Heart left ventricle (tissue), 13 donors: ENCODE data around the gene MDM4.

ENCODE experiments used
- POLR2A ChIP-seq, 2 donors: fragments of 450-650 bp; IDR thresholded peaks; one replicate each; pipeline ENCODE4 v1.6.1; 2017; ENCODE audit warnings: antibody characterized with exemption in 2 of 2, mild to moderate bottlenecking in 2 of 2, moderate library complexity in 2 of 2
- TF ChIP-seq, protein P1 (sequence below), 12 donors: fragments of 200-600 bp; sonication (generic) in 4 of 12; IDR thresholded peaks; one replicate each; pipeline versions ENCODE4 v1.5.0 to v1.8.0; 2018 to 2022; ENCODE audit warnings: antibody characterized with exemption in 12 of 12, mild to moderate bottlenecking in 5 of 12
- donor health status: ischemic (EF 13 %, LVEDD 7.1; RV severe dilation, severe dysfunction).
- donor health status: DM: no; HTN: yes; CAD: no.
- donor health status: DM: no; HTN: no; CAD: no.
- donor health status: ischemic (EF 25% LVEDD 6.9; RV normal size, moderate dysfunction).
- donor health status: ischemic (EF 25% LVEDD 5.7; RV mildly dilated, moderate dysfunction).
- donor health status: ischemic (EF 35%, LVEDD 5.7; RV mildly dilated, moderate dysfunction).
- donor health status: nonischemic (EF 11% LVEDD 7.7; RV severe dilation, severe dysfunction).
- donor health status: DM: yes; HTN: yes; CAD: no.
- donor health status: PGD.
- donor health status: ischemic (EF 29% LVEDD 5.4; RV normal size, mild dysfunction).
- donor health status: nonischemic (EF 23%, LVEDD 6.1; RV moderate dilation, normal function).

DNA sequence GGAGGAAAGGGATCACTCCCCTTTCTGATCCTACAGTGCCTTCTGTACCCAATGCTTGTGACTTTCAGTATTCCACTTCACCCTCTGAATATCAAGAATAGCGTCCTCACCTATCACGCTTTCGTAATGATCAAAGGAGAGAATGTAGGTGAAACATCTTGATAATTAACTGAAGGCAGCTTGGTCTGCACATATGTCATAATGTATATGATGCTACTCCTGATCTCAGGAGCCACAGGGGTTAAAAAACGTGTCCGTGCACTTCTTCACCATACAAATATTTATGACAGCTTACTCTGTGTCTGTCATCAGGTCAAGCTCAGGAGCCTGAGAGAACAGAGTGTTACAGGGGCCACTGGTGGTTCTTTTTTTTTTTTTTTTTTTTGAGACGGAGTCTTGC, 20.4 kb upstream of the MDM4 start:
- TF ChIP-seq, protein P1, sequence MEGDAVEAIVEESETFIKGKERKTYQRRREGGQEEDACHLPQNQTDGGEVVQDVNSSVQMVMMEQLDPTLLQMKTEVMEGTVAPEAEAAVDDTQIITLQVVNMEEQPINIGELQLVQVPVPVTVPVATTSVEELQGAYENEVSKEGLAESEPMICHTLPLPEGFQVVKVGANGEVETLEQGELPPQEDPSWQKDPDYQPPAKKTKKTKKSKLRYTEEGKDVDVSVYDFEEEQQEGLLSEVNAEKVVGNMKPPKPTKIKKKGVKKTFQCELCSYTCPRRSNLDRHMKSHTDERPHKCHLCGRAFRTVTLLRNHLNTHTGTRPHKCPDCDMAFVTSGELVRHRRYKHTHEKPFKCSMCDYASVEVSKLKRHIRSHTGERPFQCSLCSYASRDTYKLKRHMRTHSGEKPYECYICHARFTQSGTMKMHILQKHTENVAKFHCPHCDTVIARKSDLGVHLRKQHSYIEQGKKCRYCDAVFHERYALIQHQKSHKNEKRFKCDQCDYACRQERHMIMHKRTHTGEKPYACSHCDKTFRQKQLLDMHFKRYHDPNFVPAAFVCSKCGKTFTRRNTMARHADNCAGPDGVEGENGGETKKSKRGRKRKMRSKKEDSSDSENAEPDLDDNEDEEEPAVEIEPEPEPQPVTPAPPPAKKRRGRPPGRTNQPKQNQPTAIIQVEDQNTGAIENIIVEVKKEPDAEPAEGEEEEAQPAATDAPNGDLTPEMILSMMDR (IDR thresholded peaks at IDR 0.05): no peak
- no peak for TF ChIP-seq POLR2A (IDR thresholded peaks at IDR 0.05)
